OCI-LY1 (cell line): ENCODE measurements around the gene GJA8.

ENCODE experiments used
- H2AFZ ChIP-seq: fragments of 200-600 bp; sonication (generic), shearing (Covaris generic); 2 replicates; pipeline ENCODE4 v1.6.0; 2014; ENCODE audit warnings: antibody characterized with exemption, mild to moderate bottlenecking, low read length
- H3F3A ChIP-seq: fragments of 200-600 bp; sonication (generic), shearing (Covaris generic); 2 replicates; pipeline ENCODE4 v1.6.0; 2014; ENCODE audit warnings: mild to moderate bottlenecking, antibody characterized with exemption, low read length, moderate library complexity; ENCODE audit not compliant: insufficient read depth
- H3K27ac ChIP-seq: fragments of 200-600 bp; sonication (generic); 2 replicates; pipeline ENCODE4 v1.5.1; 2014; ENCODE audit warnings: low read length, mixed run types, mild to moderate bottlenecking, low read depth; ENCODE audit not compliant: poor library complexity, severe bottlenecking
- H3K27me3 ChIP-seq: fragments of 200-600 bp; sonication (generic); 2 replicates; pipeline ENCODE4 v1.6.0; 2014; ENCODE audit warnings: antibody characterized with exemption, mild to moderate bottlenecking, low read length, moderate library complexity; ENCODE audit not compliant: insufficient read depth
- H3K36me3 ChIP-seq: fragments of 200-600 bp; sonication (generic); 2 replicates; pipeline ENCODE4 v1.6.1; 2014; ENCODE audit warnings: mild to moderate bottlenecking, antibody characterized with exemption, low read length, moderate library complexity, mixed read lengths; ENCODE audit not compliant: insufficient read depth
- H3K4me1 ChIP-seq: fragments of 200-600 bp; sonication (generic); 2 replicates; pipeline ENCODE4 v1.5.1; 2014; ENCODE audit warnings: mild to moderate bottlenecking, low read length, moderate library complexity; ENCODE audit not compliant: insufficient read depth, severe bottlenecking
- H3K4me2 ChIP-seq: fragments of 200-600 bp; sonication (generic), shearing (Covaris generic); 2 replicates; pipeline ENCODE4 v1.6.1; 2014; ENCODE audit warnings: low read length
- H3K4me3 ChIP-seq: fragments of 200-600 bp; sonication (generic); 2 replicates; pipeline ENCODE4 v1.5.1; 2014; ENCODE audit warnings: low read length, low read depth, mild to moderate bottlenecking, mixed read lengths; ENCODE audit not compliant: poor library complexity, severe bottlenecking
- H3K79me2 ChIP-seq: fragments of 200-600 bp; shearing (Covaris generic); 2 replicates; pipeline ENCODE4 v1.6.1; 2016; ENCODE audit warnings: mixed run types, low read length, mixed read lengths; ENCODE audit not compliant: insufficient read depth
- H3K9ac ChIP-seq: fragments of 200-600 bp; sonication (generic), shearing (Covaris generic); 2 replicates; pipeline ENCODE4 v1.6.1; 2014; ENCODE audit warnings: mild to moderate bottlenecking, low read length, mixed read lengths
- H3K9me2 ChIP-seq: fragments of 200-600 bp; sonication (generic), shearing (Covaris generic); 2 replicates; pipeline ENCODE4 v1.6.1; 2014; ENCODE audit warnings: low read depth, mild to moderate bottlenecking, low read length, mixed read lengths
- H3K9me3 ChIP-seq: fragments of 200-600 bp; shearing (Covaris generic); 2 replicates; pipeline ENCODE4 v1.6.1; 2014; ENCODE audit warnings: low read length, mixed read lengths
- H4K20me1 ChIP-seq: fragments of 200-600 bp; sonication (generic), shearing (Covaris generic); 2 replicates; pipeline ENCODE4 v1.6.0; 2016; ENCODE audit warnings: mild to moderate bottlenecking, low read length; ENCODE audit not compliant: insufficient read depth
- CTCF ChIP-seq: fragments of 200-600 bp; sonication (generic), shearing (Covaris generic); IDR thresholded peaks from 2 replicates; pipeline ENCODE4 v1.5.1; 2017; ENCODE audit warnings: mild to moderate bottlenecking, antibody characterized with exemption, low read length, moderate library complexity, mixed read lengths
- EZH2 ChIP-seq: fragments of 200-600 bp; sonication (generic), shearing (Covaris generic); IDR thresholded peaks from 2 replicates; pipeline ENCODE4 v1.8.0; 2017; ENCODE audit warnings: borderline replicate concordance, mixed run types, mild to moderate bottlenecking, antibody characterized with exemption, low read length, moderate library complexity, mixed read lengths

The GJA8 gene

GRCh38 chr1:147878022-147878421, 24.6 kb upstream of the GJA8 start:
- H3F3A ChIP-seq = no peaks in the 10 kb centered on the region
- H4K20me1 ChIP-seq = no peaks in the 10 kb centered on the region
- peaks cover 3% of the 10 kb centered on the region; the same call in 1 of the 2 replicates for H3K9me3 ChIP-seq
- H3K9ac ChIP-seq = no peak overlapping the region
- H3K36me3 ChIP-seq = no peaks in the 10 kb centered on the region
- H3K4me1 ChIP-seq = no peaks in the 10 kb centered on the region
- no peak overlapping the region for H3K4me2 ChIP-seq
- TF ChIP-seq EZH2 = no peak
- no peak for TF ChIP-seq CTCF
- no peak overlapping the region for H3K27ac ChIP-seq
- H2AFZ ChIP-seq = no peak overlapping the region
- H3K4me3 ChIP-seq = no peak overlapping the region
- no peaks in the 10 kb centered on the region for H3K79me2 ChIP-seq
- H3K27me3 ChIP-seq = no peaks in the 10 kb centered on the region; the same call in 1 of the 2 replicates
- no peaks in the 10 kb centered on the region for H3K9me2 ChIP-seq

- no peaks in the 10 kb centered on the region for H3K9me2 ChIP-seq
- TF ChIP-seq CTCF = no peak
- TF ChIP-seq EZH2 = no peak
- no peaks in the 10 kb centered on the region for H3K4me1 ChIP-seq
- H3K27ac ChIP-seq = no peak overlapping the region
- H3K4me3 ChIP-seq = no peak overlapping the region
- H2AFZ ChIP-seq = no peak overlapping the region
- no peaks in the 10 kb centered on the region for H3K79me2 ChIP-seq
- no peaks in the 10 kb centered on the region for H3K36me3 ChIP-seq
- no peak overlapping the region for H3K9ac ChIP-seq
- H4K20me1 ChIP-seq = no peaks in the 10 kb centered on the region
- H3K4me2 ChIP-seq = no peak overlapping the region
- no peaks in the 10 kb centered on the region for H3F3A ChIP-seq
- peaks cover 3% of the 10 kb centered on the region; the same call in 1 of the 2 replicates for H3K9me3 ChIP-seq
- H3K27me3 ChIP-seq = no peaks in the 10 kb centered on the region; the same call in 1 of the 2 replicates
These were observed 22.7 kb upstream of the GJA8 start for GRCh38 chr1:147879911-147880310.

GRCh38 chr1:147882535-147882934, 20.1 kb upstream of the GJA8 start:
- Histone ChIP-seq H2AFZ (no peak overlapping the region), H3K9me3 (peaks cover 3% of the 10 kb centered on the region; the same call in 1 of the 2 replicates), H3K4me1 (no peaks in the 10 kb centered on the region), H3K4me3 (no peak overlapping the region), H3K27me3 (no peaks in the 10 kb centered on the region; the same call in 1 of the 2 replicates), H3K4me2 (no peak overlapping the region), H3K9me2 (no peaks in the 10 kb centered on the region), H3K27ac (no peak overlapping the region), H4K20me1 (no peaks in the 10 kb centered on the region), H3K9ac (no peak overlapping the region), H3F3A (no peaks in the 10 kb centered on the region), H3K79me2 (no peaks in the 10 kb centered on the region), H3K36me3 (no peaks in the 10 kb centered on the region)
- TF ChIP-seq EZH2 (no peak), CTCF (no peak)
